GM23338 (cell line): Measurements from ENCODE around the gene NDUFA7. TPM values are rescaled to one million over a fixed set of nuclear protein-coding genes. Genes with fewer than 3 reads are reported as not detected.

ENCODE experiments used
- ATAC-seq: fragments of 200-7000 bp; cut with Tn5 transposase; 3 replicates; pipeline ENCODE4 v1.9.1; 2020
- DNase-seq: peaks from one replicate; pipeline ENCODE4 v3.0.0-alpha.2; 2015; ENCODE audit warnings: low spot score
- H2AFZ ChIP-seq: fragments of 200-600 bp; sonication (generic); 2 replicates; pipeline ENCODE4 v1.8.0; 2016; ENCODE audit warnings: antibody characterized with exemption, mild to moderate bottlenecking, moderate library complexity
- H3F3A ChIP-seq: fragments of 200-600 bp; sonication (generic); replicated peaks from 2 replicates; pipeline ENCODE4 v1.8.0; 2017; ENCODE audit warnings: antibody characterized with exemption, mixed run types, low read depth
- H3K27ac ChIP-seq: fragments of 200-600 bp; sonication (generic); 2 replicates; pipeline ENCODE4 v1.6.1; 2016; ENCODE audit warnings: low read depth
- H3K27me3 ChIP-seq: fragments of 200-600 bp; sonication (generic); 2 replicates; pipeline ENCODE4 v1.8.0; 2016; ENCODE audit warnings: mild to moderate bottlenecking, mixed run types, moderate library complexity; ENCODE audit not compliant: insufficient read depth
- H3K36me3 ChIP-seq: fragments of 200-600 bp; sonication (generic); 2 replicates; pipeline ENCODE4 v1.8.0; 2016; ENCODE audit warnings: mild to moderate bottlenecking; ENCODE audit not compliant: insufficient read depth
- H3K4me1 ChIP-seq: fragments of 200-600 bp; sonication (generic); 2 replicates; pipeline ENCODE4 v1.8.0; 2016; ENCODE audit warnings: mild to moderate bottlenecking, moderate library complexity; ENCODE audit not compliant: insufficient read depth
- H3K4me2 ChIP-seq: fragments of 200-600 bp; sonication (generic); 2 replicates; pipeline ENCODE4 v1.7.1; 2017; ENCODE audit warnings: mixed run types
- H3K4me3 ChIP-seq: fragments of 200-600 bp; sonication (generic); 2 replicates; pipeline ENCODE4 v1.6.1; 2016; ENCODE audit warnings: mixed run types
- H3K79me2 ChIP-seq: fragments of 200-600 bp; sonication (generic); replicated peaks from 2 replicates; pipeline ENCODE4 v1.8.0; 2017; ENCODE audit warnings: mild to moderate bottlenecking; ENCODE audit not compliant: insufficient read depth
- H3K9me2 ChIP-seq: fragments of 200-600 bp; sonication (generic); 2 replicates; pipeline ENCODE4 v1.8.0; 2017; ENCODE audit not compliant: insufficient read depth
- H4K20me1 ChIP-seq: fragments of 200-600 bp; sonication (generic); replicated peaks from 2 replicates; pipeline ENCODE4 v1.8.0; 2017; ENCODE audit warnings: mild to moderate bottlenecking; ENCODE audit not compliant: insufficient read depth
- H3K27ac Mint-ChIP-seq: 2 replicates; pipeline ENCODE4 v1.8.0; 2020; ENCODE audit warnings: inconsistent platforms, mild to moderate bottlenecking, moderate library complexity, mixed read lengths
- H3K27me3 Mint-ChIP-seq: 3 replicates; pipeline ENCODE4 v1.8.0; 2022; ENCODE audit warnings: low read depth, mild to moderate bottlenecking, moderate library complexity, mixed read lengths, inconsistent platforms; ENCODE audit not compliant: insufficient read depth, poor library complexity
- H3K36me3 Mint-ChIP-seq: 3 replicates; pipeline ENCODE4 v1.8.0; 2021; ENCODE audit warnings: low read depth, mild to moderate bottlenecking, inconsistent platforms, moderate library complexity, mixed read lengths
- H3K4me1 Mint-ChIP-seq: 3 replicates; pipeline ENCODE4 v1.8.0; 2020; ENCODE audit warnings: mild to moderate bottlenecking, inconsistent platforms, mixed read lengths
- H3K4me3 Mint-ChIP-seq: 3 replicates; pipeline ENCODE4 v1.8.0; 2021; ENCODE audit warnings: moderate library complexity, mild to moderate bottlenecking, inconsistent platforms, mixed read lengths
- H3K9me3 Mint-ChIP-seq: 3 replicates; pipeline ENCODE4 v1.8.0; 2020; ENCODE audit warnings: moderate library complexity, mild to moderate bottlenecking, inconsistent platforms, mixed read lengths
- CREB1 ChIP-seq: fragments of 250-450 bp; sonication (Bioruptor Pico); IDR thresholded peaks from 2 replicates; pipeline ENCODE4 v1.5.0; 2020; ENCODE audit warnings: low read depth, mild to moderate bottlenecking, moderate library complexity
- CTCF ChIP-seq, 2 experiments: fragments of 200-600 bp in 1 of 2; sonication (generic) in 1 of 2; conservative IDR thresholded peaks; 2 replicates each; pipeline versions ENCODE4 v1.5.1 to v1.6.1; 2016 to 2017; ENCODE audit warnings: antibody characterized with exemption in 2 of 2, low read depth in 2 of 2, mild to moderate bottlenecking in 2 of 2, moderate library complexity in 1 of 2
- EZH2 ChIP-seq: fragments of 200-600 bp; sonication (generic); IDR thresholded peaks from one replicate; pipeline ENCODE4 v1.8.0; 2017; ENCODE audit warnings: antibody characterized with exemption, mild to moderate bottlenecking, low read depth; ENCODE audit not compliant: unreplicated experiment
- NANOG ChIP-seq: IDR thresholded peaks from 2 replicates; pipeline ENCODE4 v1.6.1; 2016; ENCODE audit warnings: antibody characterized with exemption, borderline replicate concordance
- POLR2AphosphoS5 ChIP-seq: IDR thresholded peaks from 2 replicates; pipeline ENCODE4 v1.6.1; 2016; ENCODE audit warnings: antibody characterized with exemption, low read depth
- REST ChIP-seq: IDR thresholded peaks from one replicate; pipeline ENCODE4 v1.6.1; 2018; ENCODE audit warnings: antibody characterized with exemption; ENCODE audit not compliant: unreplicated experiment
- STAT1 ChIP-seq: IDR thresholded peaks from one replicate; pipeline ENCODE4 v1.6.1; 2016; ENCODE audit warnings: antibody characterized with exemption; ENCODE audit not compliant: unreplicated experiment
- ZNF114 ChIP-seq: fragments of 250-450 bp; sonication (Bioruptor Pico); IDR thresholded peaks from 2 replicates; pipeline ENCODE4 v1.5.0; 2020; ENCODE audit warnings: mild to moderate bottlenecking, moderate library complexity
- ZNF462 ChIP-seq: fragments of 250-450 bp; sonication (Bioruptor Pico); IDR thresholded peaks from 2 replicates; pipeline ENCODE4 v1.5.0; 2020; ENCODE audit warnings: mild to moderate bottlenecking, moderate library complexity
- polyA plus RNA-seq: library from polyadenylated mRNA; unstranded; fragments of >200 nt; fragmentation: Nextera tagmentation; extraction: Ambion mirVana; gene quantifications from 2 replicates; pipeline ENCODE4 v1.2.1, GENCODE V29; 2016
- total RNA-seq: library from RNA; depleted of rRNA; stranded (reverse); fragments of >200 nt; shearing (Covaris generic); gene quantifications from 2 replicates; pipeline ENCODE4 v1.2.3, GENCODE V29; 2014

Gene NDUFA7
- total and polyA plus RNA-seq, 2 experiments from 2014 or later: 35.1 to 344 TPM

GRCh38 chr19:8366961-8367326, 45.8 kb upstream of the NDUFA7 start (continued):
- TF ChIP-seq CTCF (conservative IDR thresholded peaks at IDR 0.05; ENCODE audit: low read depth in 2 of 2) (no peak), EZH2 (no peak)

GRCh38 chr19:8366121-8366581, 45.0 kb upstream of the NDUFA7 start:
- peaks cover 22% of the 10 kb centered on the region for H3K4me1 Mint-ChIP-seq
- H3K27me3 Mint-ChIP-seq: peaks cover 53% of the 10 kb centered on the region
- ATAC-seq (no peak), DNase-seq (no peak)
- H3K4me3 Mint-ChIP-seq: no peak overlapping the region
- H3K79me2 ChIP-seq: no peaks in the 10 kb centered on the region
- TF ChIP-seq REST (no peak), EZH2 (no peak), ZNF462 (CRISPR knock-in tag) (no peak), CREB1 (CRISPR knock-in tag) (no peak), NANOG (no peak), ZNF114 (CRISPR knock-in tag) (no peak), STAT1 (no peak), POLR2AphosphoS5 (no peak)
- no peak overlapping the region for H3K27ac Mint-ChIP-seq
- H3K4me2 ChIP-seq: no peak overlapping the region
- peaks cover 9% of the 10 kb centered on the region; the same call in 1 of the 2 replicates for H3F3A ChIP-seq
- H4K20me1 ChIP-seq: no peaks in the 10 kb centered on the region
- H3K9me2 ChIP-seq: no peaks in the 10 kb centered on the region
- no peak overlapping the region for H3K4me3 ChIP-seq
- no peaks in the 10 kb centered on the region for H3K36me3 Mint-ChIP-seq
- H3K4me1 ChIP-seq: peaks cover 6% of the 10 kb centered on the region; the same call in 1 of the 2 replicates
- H3K9me3 Mint-ChIP-seq: no peaks in the 10 kb centered on the region; the same call in 2 of the 3 replicates
- no peak overlapping the region for H3K27ac ChIP-seq
- H3K36me3 ChIP-seq: no peaks in the 10 kb centered on the region
- H3K27me3 ChIP-seq: peaks cover 53% of the 10 kb centered on the region
- no peak overlapping the region for H2AFZ ChIP-seq
